ENCODE data around the gene PPIE.

DNA sequence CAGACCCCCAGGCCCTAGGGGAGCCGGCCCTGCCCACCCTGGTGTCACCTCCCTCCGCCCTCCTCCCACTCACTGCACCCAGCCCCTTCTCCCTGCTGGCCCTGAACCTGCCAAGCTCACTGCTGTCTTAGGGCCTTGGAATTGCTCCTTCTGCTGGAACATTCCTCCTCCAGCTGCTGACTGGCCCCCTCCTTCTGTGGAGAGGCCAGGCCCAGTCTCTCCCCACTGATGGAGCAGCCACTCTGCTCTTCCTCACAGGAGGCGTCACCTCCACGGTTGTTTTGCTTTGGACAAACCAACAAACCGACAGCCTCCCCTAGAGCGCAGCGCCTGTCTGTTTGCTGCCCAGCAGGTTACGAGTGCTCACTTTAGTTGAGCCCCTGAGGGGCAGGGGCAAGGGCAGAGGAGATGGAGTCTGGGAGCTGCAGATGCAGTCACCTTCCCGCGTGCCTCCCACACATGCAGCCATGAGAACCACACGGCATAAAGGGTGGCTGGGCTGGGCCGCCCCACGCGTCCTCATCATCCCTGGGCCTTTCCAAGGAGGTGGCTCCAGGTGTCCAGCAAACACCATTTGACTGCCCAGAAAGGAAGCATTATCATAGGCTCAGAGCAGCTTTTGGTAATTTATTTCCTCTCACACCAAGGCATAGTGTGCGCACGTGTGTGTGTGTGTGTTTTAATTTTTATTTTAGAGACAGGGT is 23.0 kb downstream of the PPIE start:
- TF ChIP-seq CEBPB (IDR thresholded peaks at IDR 0.05; ENCODE audit: low read depth) (no peak), POLR2AphosphoS5 (IDR thresholded peaks at IDR 0.05; ENCODE audit: low read depth, low read length) (no peak), RAD21 (IDR thresholded peaks at IDR 0.05; ENCODE audit: low read depth) (no peak), POLR2A (IDR thresholded peaks at IDR 0.05; ENCODE audit: borderline replicate concordance, extremely low read depth, insufficient read depth, insufficient read length) (no peak), EGR1 (IDR thresholded peaks at IDR 0.05; ENCODE audit: low read depth) (no peak), EZH2 (IDR thresholded peaks at IDR 0.05) (no peak), SRF (IDR thresholded peaks at IDR 0.05; ENCODE audit: low read depth) (no peak)
- TF ChIP-seq, protein P1, sequence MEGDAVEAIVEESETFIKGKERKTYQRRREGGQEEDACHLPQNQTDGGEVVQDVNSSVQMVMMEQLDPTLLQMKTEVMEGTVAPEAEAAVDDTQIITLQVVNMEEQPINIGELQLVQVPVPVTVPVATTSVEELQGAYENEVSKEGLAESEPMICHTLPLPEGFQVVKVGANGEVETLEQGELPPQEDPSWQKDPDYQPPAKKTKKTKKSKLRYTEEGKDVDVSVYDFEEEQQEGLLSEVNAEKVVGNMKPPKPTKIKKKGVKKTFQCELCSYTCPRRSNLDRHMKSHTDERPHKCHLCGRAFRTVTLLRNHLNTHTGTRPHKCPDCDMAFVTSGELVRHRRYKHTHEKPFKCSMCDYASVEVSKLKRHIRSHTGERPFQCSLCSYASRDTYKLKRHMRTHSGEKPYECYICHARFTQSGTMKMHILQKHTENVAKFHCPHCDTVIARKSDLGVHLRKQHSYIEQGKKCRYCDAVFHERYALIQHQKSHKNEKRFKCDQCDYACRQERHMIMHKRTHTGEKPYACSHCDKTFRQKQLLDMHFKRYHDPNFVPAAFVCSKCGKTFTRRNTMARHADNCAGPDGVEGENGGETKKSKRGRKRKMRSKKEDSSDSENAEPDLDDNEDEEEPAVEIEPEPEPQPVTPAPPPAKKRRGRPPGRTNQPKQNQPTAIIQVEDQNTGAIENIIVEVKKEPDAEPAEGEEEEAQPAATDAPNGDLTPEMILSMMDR (IDR thresholded peaks at IDR 0.05 in 2 of 3, conservative IDR thresholded peaks at IDR 0.05 in 1 of 3; ENCODE audit: borderline replicate concordance in 1 of 3, insufficient read depth in 1 of 3, low read depth in 2 of 3, low read length in 2 of 3) = no peak
- TF ChIP-seq, protein P2, sequence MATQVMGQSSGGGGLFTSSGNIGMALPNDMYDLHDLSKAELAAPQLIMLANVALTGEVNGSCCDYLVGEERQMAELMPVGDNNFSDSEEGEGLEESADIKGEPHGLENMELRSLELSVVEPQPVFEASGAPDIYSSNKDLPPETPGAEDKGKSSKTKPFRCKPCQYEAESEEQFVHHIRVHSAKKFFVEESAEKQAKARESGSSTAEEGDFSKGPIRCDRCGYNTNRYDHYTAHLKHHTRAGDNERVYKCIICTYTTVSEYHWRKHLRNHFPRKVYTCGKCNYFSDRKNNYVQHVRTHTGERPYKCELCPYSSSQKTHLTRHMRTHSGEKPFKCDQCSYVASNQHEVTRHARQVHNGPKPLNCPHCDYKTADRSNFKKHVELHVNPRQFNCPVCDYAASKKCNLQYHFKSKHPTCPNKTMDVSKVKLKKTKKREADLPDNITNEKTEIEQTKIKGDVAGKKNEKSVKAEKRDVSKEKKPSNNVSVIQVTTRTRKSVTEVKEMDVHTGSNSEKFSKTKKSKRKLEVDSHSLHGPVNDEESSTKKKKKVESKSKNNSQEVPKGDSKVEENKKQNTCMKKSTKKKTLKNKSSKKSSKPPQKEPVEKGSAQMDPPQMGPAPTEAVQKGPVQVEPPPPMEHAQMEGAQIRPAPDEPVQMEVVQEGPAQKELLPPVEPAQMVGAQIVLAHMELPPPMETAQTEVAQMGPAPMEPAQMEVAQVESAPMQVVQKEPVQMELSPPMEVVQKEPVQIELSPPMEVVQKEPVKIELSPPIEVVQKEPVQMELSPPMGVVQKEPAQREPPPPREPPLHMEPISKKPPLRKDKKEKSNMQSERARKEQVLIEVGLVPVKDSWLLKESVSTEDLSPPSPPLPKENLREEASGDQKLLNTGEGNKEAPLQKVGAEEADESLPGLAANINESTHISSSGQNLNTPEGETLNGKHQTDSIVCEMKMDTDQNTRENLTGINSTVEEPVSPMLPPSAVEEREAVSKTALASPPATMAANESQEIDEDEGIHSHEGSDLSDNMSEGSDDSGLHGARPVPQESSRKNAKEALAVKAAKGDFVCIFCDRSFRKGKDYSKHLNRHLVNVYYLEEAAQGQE (IDR thresholded peaks at IDR 0.05; ENCODE audit: low read depth) = no peak
- TF ChIP-seq, protein P3, sequence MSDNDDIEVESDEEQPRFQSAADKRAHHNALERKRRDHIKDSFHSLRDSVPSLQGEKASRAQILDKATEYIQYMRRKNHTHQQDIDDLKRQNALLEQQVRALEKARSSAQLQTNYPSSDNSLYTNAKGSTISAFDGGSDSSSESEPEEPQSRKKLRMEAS (IDR thresholded peaks at IDR 0.05) = no peak
- TF ChIP-seq, protein P4, sequence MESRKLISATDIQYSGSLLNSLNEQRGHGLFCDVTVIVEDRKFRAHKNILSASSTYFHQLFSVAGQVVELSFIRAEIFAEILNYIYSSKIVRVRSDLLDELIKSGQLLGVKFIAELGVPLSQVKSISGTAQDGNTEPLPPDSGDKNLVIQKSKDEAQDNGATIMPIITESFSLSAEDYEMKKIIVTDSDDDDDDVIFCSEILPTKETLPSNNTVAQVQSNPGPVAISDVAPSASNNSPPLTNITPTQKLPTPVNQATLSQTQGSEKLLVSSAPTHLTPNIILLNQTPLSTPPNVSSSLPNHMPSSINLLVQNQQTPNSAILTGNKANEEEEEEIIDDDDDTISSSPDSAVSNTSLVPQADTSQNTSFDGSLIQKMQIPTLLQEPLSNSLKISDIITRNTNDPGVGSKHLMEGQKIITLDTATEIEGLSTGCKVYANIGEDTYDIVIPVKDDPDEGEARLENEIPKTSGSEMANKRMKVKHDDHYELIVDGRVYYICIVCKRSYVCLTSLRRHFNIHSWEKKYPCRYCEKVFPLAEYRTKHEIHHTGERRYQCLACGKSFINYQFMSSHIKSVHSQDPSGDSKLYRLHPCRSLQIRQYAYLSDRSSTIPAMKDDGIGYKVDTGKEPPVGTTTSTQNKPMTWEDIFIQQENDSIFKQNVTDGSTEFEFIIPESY (IDR thresholded peaks at IDR 0.05; ENCODE audit: extremely low read depth, insufficient replicate concordance, low read length) = no peak

Measured in HCT116 (cell line).